ENCODE data around the gene FTCD. TPM values are rescaled to one million over a fixed set of nuclear protein-coding genes. Genes with fewer than 3 reads are reported as not detected.

Gene FTCD
- total and polyA plus RNA-seq, 2 donors (not counting 3 experiments of a cell fraction or from before 2014, with no cell fraction given) = 0.06 to 1.2 TPM

- TF ChIP-seq GATA2 (IDR thresholded peaks at IDR 0.05; ENCODE audit: insufficient read depth, insufficient read length, low read depth, low read length) (no peak), JUN (IDR thresholded peaks at IDR 0.05; ENCODE audit: borderline replicate concordance, insufficient read depth, insufficient read length, low read depth) (no peak), MAX (IDR thresholded peaks at IDR 0.05; ENCODE audit: insufficient read depth, insufficient read length) (no peak), POLR2AphosphoS5 (IDR thresholded peaks at IDR 0.05; ENCODE audit: insufficient read depth, low read depth, low read length) (no peak), MYC (IDR thresholded peaks at IDR 0.05; ENCODE audit: low read depth, low read length) (no peak)
These were observed 19.5 kb downstream of the FTCD start for GRCh38 chr21:46135782-46136395.

GRCh38 chr21:46131838-46132651 is 23.3 kb downstream of the FTCD start:
- no peak for DNase-seq (ENCODE audit: low read depth, low spot score)
- TF ChIP-seq CTCF (IDR thresholded peaks at IDR 0.05; ENCODE audit: extremely low read depth in 1 of 2, insufficient read depth in 1 of 2, low read depth in 1 of 2, low read length in 2 of 2) (no peak), EZH2 (IDR thresholded peaks at IDR 0.05; ENCODE audit: borderline replicate concordance, low read depth, low read length, severe bottlenecking) (no peak), POLR2AphosphoS5 (IDR thresholded peaks at IDR 0.05; ENCODE audit: insufficient read depth, low read depth, low read length) (no peak), POLR2A (IDR thresholded peaks at IDR 0.05; ENCODE audit: low read depth, low read length) (no peak), FOS (IDR thresholded peaks at IDR 0.05; ENCODE audit: borderline replicate concordance, insufficient read depth, low read length) (no peak), JUN (IDR thresholded peaks at IDR 0.05; ENCODE audit: borderline replicate concordance, insufficient read depth, insufficient read length, low read depth) (no peak), MYC (IDR thresholded peaks at IDR 0.05; ENCODE audit: low read depth, low read length) (no peak), MAX (IDR thresholded peaks at IDR 0.05; ENCODE audit: insufficient read depth, insufficient read length) (no peak), GATA2 (IDR thresholded peaks at IDR 0.05; ENCODE audit: insufficient read depth, insufficient read length, low read depth, low read length) (no peak)
- Histone ChIP-seq H3K4me1 (ENCODE audit: control insufficient read depth, extremely low read depth, insufficient read depth, low read length) (no peaks in the 10 kb centered on the region), H2AFZ (ENCODE audit: low read depth, low read length) (no peak overlapping the region), H3K36me3 (ENCODE audit: control insufficient read depth in 2 of 2, extremely low read depth in 1 of 2, insufficient read depth in 2 of 2, low read length in 2 of 2) (no peaks in the 10 kb centered on the region), H3K79me2 (ENCODE audit: control insufficient read depth, insufficient read depth, low read length) (no peaks in the 10 kb centered on the region), H3K27me3 (ENCODE audit: control insufficient read depth in 2 of 2, insufficient read depth in 2 of 2, low read length in 2 of 2) (no peaks in the 10 kb centered on the region), H3K9me3 (replicated peaks; ENCODE audit: control insufficient read depth, insufficient read depth, low read length) (no peaks in the 10 kb centered on the region), H3K4me3 (replicated peaks in 1 of 3; ENCODE audit: insufficient read depth in 1 of 3, low read depth in 1 of 3, low read length in 3 of 3) (no peak overlapping the region), H3K9me1 (replicated peaks; ENCODE audit: control insufficient read depth, extremely low read depth, insufficient read depth, low read length) (no peaks in the 10 kb centered on the region), H3K4me2 (ENCODE audit: insufficient read depth, low read length) (no peak overlapping the region), H4K20me1 (replicated peaks; ENCODE audit: control insufficient read depth, extremely low read depth, insufficient read depth, low read length) (no peaks in the 10 kb centered on the region), H3K9ac (replicated peaks; ENCODE audit: extremely low read depth, insufficient read depth, low read length) (no peak overlapping the region), H3K27ac (ENCODE audit: insufficient read depth, low read depth, low read length) (no peak overlapping the region)
- dilution Hi-C loops (cut with MboI; ENCODE audit: extremely low pct_ligation_motif_present, low sequenced_read_pairs) = no loop called here
- CTCF ChIA-PET = no interaction called here
- FAIRE-seq = no peak
- POLR2A ChIA-PET = no interaction called here
- intact Hi-C loops (cut with micrococcal nuclease) = no loop called here
- no TSS peak for BruUV-seq (replicated peaks)

More at GRCh38 chr21:46135782-46136395, 19.5 kb downstream of the FTCD start:
- BruUV-seq (replicated peaks) = no TSS peak
- no peak overlapping the region for H3K9ac ChIP-seq (replicated peaks; ENCODE audit: extremely low read depth, insufficient read depth, low read length)
- H3K27me3 ChIP-seq (ENCODE audit: control insufficient read depth in 2 of 2, insufficient read depth in 2 of 2, low read length in 2 of 2) = peaks cover 0 to 4% of the 10 kb centered on the region in 2 experiments
- no peaks in the 10 kb centered on the region for H3K79me2 ChIP-seq (ENCODE audit: control insufficient read depth, insufficient read depth, low read length)
- intact Hi-C loops (cut with micrococcal nuclease) (no loop called here), dilution Hi-C loops (cut with MboI; ENCODE audit: extremely low pct_ligation_motif_present, low sequenced_read_pairs) (no loop called here)
- DNase-seq (ENCODE audit: low read depth, low spot score) (no peak), FAIRE-seq (no peak)
- ChIA-PET CTCF (no interaction called here), POLR2A (no interaction called here)
- H3K4me3 ChIP-seq (replicated peaks in 1 of 3; ENCODE audit: insufficient read depth in 1 of 3, low read depth in 1 of 3, low read length in 3 of 3) = no peak overlapping the region
- no peak overlapping the region for H3K4me2 ChIP-seq (ENCODE audit: insufficient read depth, low read length)
- H3K9me1 ChIP-seq (replicated peaks; ENCODE audit: control insufficient read depth, extremely low read depth, insufficient read depth, low read length) = no peaks in the 10 kb centered on the region
- no peaks in the 10 kb centered on the region for H3K4me1 ChIP-seq (ENCODE audit: control insufficient read depth, extremely low read depth, insufficient read depth, low read length)
- no peaks in the 10 kb centered on the region for H3K36me3 ChIP-seq (ENCODE audit: control insufficient read depth in 2 of 2, extremely low read depth in 1 of 2, insufficient read depth in 2 of 2, low read length in 2 of 2)
- no peaks in the 10 kb centered on the region for H3K9me3 ChIP-seq (replicated peaks; ENCODE audit: control insufficient read depth, insufficient read depth, low read length)
- no peaks in the 10 kb centered on the region for H4K20me1 ChIP-seq (replicated peaks; ENCODE audit: control insufficient read depth, extremely low read depth, insufficient read depth, low read length)
- no peak overlapping the region for H2AFZ ChIP-seq (ENCODE audit: low read depth, low read length)
- H3K27ac ChIP-seq (ENCODE audit: insufficient read depth, low read depth, low read length) = no peak overlapping the region

Data from endothelial cell of umbilical vein (primary cell).